Subcutaneous adipose tissue (tissue), 4 donors: Measurements from ENCODE around the gene S1PR1. TPM values are rescaled to one million over a fixed set of nuclear protein-coding genes. Genes with fewer than 3 reads are reported as not detected.

ENCODE experiments used
- CTCF ChIP-seq: fragments of 450-650 bp; IDR thresholded peaks from one replicate; pipeline ENCODE4 v1.5.1; 2016; ENCODE audit warnings: low read depth, mild to moderate bottlenecking, control low read depth, antibody characterized with exemption, moderate library complexity
- total RNA-seq, 4 donors: library from RNA; depleted of rRNA; stranded (reverse); fragments of >200 nt; gene quantifications; one replicate each; pipeline ENCODE4 v1.1.0, GENCODE V29; 2016

S1PR1 gene
- total RNA-seq, 4 donors from 2014 or later, result 54.4 to 185 (median 117) TPM

DNA sequence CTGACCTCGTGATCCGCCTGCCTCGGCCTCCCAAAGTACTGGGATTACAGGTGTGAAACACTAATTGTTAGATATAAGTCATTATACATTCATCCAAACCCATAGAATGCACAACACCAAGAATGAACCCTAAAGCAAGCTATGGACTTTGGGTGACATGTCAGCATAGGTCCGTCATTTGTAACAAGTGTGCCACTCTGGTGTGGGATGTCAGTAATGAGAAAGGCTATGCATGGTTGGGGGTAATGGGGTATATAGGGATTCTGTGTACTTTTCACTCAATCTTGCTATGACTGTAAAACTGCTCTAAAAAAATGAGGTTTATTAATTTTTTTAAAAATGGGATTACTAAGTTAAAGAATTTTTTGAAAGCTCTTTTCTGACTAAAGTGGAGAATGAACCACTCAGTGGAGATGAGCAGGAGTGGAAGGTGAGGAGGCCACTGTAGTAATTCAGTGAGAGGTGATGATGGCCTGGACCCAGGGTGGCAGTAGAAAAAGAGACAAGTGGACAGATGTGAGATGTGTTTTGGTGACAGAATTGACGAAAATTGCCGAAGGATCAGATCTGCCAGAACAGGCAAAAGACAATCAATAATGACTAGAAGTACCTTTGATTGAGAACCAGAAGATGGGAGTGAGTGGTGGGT, 21.3 kb upstream of the S1PR1 start:
- no peak for TF ChIP-seq CTCF

- no peak for TF ChIP-seq CTCF
Observed at GRCh38 chr1:101216623-101217022, 20.2 kb upstream of the S1PR1 start.

- no peak for TF ChIP-seq CTCF
Observed at GRCh38 chr1:101217148-101217547, 19.7 kb upstream of the S1PR1 start.

DNA sequence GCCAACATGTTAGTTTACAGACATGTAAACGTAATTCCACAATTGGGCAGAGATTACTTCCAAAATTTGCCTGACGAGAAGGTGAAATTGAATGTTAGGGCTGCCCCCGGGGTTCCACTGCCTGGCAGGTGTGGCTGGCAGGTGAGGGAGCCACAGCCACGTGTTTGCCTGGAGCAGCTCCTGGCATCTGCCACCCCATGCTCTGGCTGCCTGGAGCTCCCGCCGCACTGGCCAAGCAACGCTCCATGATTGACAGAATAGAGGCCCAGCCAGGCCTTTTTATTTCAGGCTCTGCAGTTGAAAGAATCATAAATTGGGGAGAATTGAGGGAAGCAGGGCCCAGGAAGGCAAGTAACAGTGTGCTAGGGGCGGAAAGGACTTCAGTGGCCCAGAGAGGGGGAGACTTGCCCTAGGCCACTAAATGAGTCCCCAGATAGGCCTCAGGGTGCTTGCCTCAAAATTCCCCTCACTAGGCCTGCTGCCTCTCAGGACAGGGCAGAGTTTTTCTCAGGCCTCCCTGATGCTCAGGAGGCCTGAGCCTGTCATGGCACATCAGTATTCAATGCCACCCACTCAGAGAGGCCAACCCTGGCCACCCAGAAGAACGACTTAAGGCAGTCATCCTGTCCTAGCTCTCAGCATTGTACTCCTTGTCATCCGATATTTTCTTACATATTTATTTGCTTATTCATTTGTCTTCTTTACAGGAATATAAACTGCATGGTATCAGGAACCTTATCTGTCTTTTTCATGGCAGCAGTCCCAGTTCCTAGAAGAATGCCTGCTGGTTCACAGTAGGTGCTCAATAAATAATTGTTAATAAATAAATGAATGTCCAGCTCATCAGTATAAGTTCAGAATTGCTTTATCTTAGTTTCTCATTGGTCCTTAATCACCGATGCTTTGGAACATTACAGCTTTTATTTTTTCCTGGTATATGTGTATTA, 16.6 kb upstream of the S1PR1 start:
- TF ChIP-seq CTCF, result no peak

GRCh38 chr1:101220906-101221305, 15.9 kb upstream of the S1PR1 start:
- no peak for TF ChIP-seq CTCF

GRCh38 chr1:101221945-101222429, 14.8 kb upstream of the S1PR1 start:
- TF ChIP-seq CTCF, result no peak

- TF ChIP-seq CTCF, result no peak
Observed at GRCh38 chr1:101227837-101228236, 9.0 kb upstream of the S1PR1 start.
